HG02870 (cell line): ENCODE results near the gene DNAJB1.
"Not testable (repeated sequence)": the region's sequence is repeated elsewhere in the genome, so short reads cannot be mapped to it uniquely, and the experiment has no call there.

Experiments
- ATAC-seq: cut with Tn5 transposase; IDR thresholded peaks from one replicate; pipeline ENCODE4 v1.9.1; 2021; ENCODE audit warnings: mild to moderate bottlenecking, moderate library complexity; ENCODE audit not compliant: unreplicated experiment

The DNAJB1 gene

DNA sequence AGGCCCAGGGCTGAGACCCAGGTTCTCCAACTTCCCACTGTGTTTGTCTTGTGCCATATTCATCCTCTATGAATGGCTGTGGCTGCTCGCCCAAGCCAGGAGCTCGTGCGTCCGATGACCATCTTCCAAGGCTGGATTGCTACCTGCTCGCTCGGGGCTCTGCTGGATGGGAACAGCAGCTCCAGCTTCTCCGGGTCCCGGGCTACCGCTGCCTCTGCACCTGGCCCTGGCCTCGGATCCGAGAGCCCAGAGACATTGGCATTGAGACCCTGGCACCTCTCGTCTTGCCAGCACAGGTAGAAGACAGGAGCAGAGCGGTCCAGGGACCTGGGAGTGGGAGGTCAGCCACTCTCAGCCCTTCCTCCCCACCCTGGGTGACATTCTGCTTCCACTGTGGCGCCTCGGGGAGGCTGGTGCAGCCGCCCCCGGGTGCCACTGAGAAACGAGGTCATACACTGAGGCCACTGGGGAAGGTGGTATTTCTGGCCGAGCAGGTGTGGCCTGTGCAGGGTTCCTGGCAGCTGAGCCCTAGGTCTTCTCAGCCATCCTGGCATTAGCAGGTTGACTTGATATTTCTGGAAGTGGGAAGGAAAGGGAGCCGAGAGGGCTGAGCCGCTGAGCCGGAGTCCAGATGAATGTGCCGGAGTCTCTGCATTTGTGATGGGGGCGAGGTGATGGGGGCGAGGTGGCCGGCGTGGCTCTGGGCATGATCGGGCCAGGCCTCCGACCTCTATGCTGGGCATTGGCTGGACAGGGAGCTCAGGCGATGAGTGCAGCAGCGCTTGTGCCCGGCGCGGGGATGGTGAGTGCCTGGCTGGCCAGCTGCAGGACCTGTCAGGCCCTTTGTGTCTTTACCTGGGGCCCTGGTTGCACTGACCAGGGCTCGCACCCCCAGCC is 35.1 kb upstream of the DNAJB1 start:
- no peak for ATAC-seq

DNA sequence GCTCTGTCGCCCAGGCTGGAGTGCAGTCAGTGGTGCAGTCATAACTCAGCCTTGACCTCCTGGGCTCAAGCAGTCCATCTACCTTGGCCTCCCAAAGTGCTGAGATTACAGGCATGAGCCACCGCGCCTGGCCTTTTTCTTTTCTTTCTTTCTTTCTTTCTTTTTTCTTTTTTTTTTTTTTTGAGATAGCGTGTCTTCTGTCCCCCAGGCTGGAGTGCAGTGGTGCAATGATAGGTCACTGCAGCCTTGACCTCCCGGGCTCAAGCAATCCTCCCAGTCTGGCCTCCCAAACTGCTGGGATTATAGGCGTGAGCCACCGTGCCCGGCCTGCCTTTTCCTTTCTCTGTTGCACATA is 33.8 kb upstream of the DNAJB1 start:
- ATAC-seq, result not testable (repeated sequence)

DNA sequence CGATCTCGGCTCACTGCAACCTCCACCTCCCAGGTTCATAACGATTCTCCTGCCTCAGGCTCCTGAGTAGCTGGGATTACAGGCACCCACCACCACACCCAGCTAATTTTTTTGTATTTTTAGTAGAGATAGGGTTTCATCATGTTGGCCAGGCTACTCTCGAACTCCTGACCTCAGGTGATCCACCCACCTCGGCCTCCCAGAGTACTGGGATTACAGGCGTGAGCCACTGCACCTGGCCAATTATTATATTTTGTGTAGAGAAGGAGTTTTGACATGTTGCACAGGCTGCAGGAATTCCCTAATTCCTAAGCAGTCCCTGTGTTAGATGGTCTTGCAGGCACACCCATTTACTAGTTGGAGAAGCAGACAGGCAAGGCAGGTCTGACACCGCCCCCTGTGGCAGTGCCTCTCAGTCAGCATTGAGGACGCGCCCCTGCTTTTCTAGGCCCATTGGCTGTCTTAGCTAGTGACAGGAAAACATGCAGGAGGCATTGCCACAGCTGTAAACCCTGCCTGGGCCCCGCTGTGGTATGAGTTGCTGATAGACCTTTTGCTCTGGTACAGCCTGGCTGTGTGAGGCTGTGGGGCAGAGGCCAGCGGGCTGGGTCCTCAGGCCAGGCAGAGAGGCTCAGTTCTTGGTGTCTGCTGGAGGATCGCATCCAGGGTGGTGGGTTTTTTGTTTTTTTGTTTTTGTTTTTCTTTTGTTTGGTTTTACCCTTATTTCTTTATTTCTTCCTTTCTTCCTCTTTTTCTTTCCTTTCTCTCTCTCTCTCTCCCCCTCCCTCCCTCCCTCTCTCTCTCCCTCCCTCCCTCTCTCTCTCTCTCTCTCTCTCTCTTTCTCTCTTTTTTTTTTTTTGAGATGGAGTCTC is 33.2 kb upstream of the DNAJB1 start:
- ATAC-seq, result not testable (repeated sequence)

DNA sequence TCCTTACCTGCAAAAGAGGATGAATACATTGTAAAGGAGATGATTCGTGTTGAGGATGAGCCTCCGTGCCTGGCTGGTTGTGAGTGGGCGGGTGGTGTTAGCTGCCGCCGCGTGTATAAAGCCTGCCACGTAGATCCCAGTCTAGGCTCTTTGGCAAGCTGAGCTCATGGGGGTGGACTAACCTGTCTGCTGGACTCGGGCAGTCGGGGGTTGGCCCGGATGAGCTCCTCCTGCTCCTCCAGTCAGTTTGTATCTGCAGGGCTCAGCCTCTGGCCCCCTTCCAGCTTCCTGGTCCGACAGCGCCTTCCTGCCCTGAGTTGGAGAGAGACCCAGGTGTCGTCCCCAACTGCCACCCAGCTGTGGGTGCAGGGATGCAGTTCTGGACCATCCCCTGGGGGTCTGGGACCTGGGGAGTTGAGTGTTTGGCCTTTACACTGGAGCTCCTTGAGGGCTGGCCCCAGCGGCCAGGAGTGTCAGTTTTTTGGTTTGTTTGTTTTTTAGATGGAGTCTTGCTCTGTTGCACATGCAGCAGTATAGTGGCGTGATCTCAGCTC is 32.1 kb upstream of the DNAJB1 start:
- ATAC-seq, result no peak

DNA sequence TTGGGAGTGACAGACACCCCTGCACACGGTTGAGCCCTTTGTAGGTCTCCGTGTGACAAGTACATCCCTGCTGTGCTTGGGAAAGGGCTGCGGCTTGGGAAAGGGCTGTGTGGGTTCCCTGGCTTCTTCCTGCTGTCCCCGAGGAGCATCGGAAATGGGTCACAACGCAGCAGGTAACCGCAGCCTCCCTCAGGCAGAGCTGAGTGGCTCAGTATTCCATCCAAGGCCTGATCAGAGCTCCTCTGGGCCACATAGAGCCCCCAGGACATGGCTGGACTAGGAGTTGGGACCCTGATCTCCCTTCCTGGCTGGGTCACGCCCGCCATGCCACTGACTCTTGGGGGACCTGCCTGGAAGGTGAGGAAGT is 27.5 kb upstream of the DNAJB1 start:
- no peak for ATAC-seq

DNA sequence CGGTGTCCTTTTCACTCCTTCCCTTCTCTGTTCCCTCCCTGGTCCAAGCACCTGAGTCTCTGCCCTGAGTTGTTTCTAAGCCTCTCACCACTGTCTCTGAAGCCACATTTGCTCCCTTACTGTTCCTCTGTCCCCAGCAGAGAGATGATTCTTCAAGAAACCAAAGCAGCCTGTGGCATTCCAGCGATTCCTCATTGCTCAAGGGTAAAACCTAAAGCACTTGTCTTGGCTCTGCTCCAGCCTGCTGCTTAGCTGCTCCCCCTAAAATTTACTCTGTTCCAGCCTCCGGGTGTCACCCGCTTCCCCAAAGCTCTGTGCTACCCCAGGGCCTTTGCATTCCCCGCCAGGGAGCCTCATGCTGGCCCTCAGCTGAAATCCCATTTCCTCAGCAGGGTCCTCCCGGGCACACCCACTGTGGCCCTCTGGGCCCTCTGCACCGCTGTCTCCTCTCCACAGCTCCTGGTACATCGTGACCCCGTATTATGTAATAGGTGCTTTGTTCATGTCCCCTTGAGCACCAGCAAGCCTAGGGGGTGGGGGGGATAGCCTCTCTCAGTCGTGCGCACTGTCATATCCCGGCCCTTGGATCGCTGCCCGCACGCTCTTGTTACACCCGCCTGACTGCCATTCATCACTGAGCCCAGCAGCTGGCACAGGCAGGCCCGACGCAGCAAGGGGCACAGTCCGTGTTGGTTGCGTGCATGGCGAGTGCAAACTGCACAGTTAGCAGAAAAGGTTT is 26.9 kb upstream of the DNAJB1 start:
- ATAC-seq, result no peak

DNA sequence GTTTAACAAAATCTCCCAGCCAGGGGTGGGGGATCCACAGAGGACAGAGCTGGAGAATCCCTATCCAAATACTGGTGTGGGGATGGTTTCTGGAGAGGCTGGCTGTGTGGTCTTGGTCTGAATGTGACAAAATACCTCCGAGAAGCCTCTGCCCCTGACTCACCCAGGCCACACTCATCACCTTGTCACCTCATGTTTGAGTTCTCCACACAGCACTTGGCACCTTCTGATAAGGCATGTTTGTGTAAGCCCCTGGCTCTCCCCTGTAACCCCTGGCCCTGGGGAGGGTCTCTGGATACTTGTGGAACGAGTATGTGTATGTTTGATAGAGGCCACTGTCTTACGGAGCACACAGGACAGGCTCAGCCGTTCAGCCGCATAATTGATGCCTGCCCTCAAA is 25.9 kb upstream of the DNAJB1 start:
- no peak for ATAC-seq

DNA sequence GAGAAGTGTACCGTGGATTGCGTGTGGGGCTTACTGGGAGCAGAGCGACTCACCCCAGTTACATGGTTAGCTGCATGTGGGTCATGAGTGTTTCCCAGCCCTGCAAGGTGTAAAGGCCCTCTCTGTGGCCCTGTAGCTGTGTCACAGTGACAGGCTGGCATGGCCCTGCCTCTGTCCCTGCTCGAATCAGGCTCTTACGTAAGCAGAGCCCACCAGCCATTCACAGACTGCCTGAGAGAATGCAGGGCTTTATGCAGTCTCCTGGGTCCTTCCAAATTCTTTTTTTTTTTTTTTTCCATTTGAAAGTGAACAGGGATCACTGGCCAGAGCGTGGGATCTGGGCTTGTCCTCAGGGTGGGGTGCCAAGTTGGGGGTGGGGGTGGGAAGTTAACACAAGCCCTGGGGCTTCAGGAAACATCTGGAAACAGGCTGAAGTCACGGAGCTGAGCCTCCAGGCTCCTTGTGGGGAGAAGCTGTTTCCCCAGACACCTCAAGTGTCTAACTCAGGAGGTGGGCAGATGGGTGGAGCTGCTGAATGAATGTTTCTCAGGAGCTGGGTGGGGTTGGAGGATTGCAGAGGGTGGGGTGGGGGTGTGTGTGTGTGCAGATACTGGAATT is 24.6 kb upstream of the DNAJB1 start:
- ATAC-seq, result no peak

DNA sequence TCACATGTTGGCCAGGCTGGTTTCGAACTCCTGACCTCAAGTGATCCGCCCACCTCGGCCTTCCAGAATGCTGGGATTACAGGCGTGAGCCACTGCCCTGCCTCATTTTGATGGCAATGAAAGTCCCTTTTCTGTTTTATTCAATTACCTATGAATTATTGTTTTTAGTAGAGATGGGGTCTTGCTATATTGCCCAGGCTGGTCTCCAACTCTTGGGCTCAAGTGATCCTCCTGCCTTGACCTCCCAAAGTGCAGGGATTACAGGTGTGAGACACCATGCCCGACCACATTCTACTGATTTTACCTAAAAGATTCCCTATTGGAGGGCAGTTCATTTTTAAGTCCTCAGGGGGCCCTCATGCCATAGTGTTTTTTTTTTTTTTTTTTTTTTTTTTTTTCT is 23.8 kb upstream of the DNAJB1 start:
- ATAC-seq, result not testable (repeated sequence)

DNA sequence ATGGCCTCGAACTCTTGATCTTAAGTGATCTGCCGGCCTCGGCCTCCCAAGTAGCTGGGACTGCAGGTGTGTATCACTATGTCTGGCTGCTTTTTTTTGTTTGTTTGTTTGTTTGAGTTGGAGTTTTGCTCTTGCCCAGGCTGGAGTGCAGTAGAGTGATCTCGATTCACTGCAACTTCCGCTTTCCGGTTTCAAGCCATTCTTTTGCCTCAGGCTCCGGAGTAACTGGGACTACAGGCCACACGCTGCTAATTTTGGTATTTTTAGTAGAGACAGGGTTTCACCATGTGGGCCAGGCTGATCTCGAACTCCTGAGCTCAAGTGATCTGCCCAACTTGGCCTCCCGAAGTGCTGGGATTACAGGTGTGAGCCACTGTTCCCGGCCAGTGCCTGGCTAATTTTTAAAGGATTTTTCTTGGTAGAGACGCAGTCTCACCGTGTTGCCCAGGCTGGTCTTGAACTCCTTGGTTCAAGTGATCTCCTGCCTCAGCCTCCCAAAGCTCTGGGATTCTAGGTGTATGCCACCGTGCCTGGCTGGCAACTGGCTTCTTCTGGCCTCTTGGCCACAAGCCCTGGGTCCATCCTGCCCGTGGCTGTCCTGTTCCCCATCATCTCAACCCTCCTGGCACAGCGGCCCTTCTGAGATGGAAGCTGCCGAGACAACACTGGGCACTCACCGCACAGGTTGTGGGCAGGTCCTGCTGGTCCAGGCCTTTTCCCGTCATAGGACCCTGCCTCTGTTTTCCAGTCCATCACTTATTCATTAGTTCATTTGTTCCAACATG is 22.7 kb upstream of the DNAJB1 start:
- ATAC-seq, result no peak

DNA sequence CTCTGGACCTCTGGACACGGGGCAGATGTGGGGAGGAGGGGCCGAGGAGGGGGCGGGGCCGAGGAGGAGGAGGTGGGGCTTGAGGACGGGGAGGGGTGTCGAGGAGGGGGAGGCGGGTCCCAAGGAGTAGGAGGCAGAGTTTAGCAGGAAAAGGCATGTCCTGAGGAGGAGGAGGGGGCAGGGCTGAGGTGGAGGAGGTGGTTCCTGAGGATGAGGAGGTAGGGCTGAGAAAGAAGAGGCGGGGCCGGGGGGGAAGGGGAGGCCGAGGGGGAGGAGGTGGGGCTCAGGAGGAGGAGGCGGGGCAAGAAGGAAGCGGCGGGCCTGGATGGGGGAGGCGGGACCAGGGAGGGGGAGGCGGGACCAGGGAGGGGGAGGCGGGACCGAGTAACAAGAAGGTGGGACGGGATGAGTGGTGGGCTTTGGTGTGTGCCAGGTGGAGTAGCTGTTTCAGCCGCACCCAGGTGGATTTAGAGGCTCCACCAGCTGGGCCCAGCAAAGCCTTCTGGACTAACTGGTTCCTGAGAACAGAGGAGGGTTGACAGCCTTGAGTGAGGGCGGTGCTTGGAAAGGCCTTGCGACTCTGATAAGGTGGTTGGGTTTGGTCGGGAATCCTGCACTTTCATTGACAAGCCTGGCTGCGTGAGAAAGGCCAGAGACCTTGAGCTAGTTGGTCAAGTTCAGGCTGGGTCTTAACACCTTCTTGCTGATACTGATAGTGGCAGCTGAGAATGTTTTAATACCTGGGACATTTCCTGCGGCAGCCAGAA is 18.9 kb upstream of the DNAJB1 start:
- no peak for ATAC-seq

DNA sequence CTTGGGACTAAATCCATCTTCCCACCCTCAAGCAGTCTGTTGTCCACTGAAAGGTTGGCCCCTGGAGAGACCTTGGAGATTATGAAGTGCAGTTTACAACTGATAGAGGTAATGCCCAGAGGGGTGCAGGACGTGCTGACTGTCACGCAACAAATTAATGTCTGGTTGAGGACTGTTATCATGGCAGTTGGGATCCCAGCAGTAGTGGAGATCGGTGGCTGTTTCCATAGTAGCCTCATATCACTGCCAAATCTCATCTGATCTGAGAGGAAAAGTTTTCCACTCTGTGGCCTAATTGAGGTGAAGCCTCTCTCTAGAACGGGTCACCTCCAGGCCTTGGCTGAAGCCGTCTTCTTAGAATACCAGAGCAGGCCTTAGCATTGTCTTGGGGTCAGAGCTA is 15.3 kb upstream of the DNAJB1 start:
- ATAC-seq, result no peak

DNA sequence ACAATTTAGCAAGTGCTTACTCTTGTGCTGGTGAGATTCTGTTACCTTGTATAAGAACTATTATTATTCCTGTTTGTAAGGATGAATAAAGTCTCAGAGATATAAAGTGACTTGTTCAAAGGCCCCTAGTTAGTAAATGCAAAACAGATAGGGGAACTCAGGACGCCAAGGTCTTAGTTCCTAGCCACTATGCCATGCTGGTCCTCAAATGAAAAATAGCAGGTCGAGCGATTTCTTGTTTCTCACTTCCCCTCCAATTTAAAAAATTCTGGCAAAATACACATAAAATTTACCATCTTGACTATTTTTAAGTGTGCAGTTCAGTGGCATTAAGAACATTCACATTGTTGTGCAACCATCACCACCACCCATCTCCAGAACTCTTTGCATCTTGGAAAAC is 12.3 kb upstream of the DNAJB1 start:
- ATAC-seq, result no peak

DNA sequence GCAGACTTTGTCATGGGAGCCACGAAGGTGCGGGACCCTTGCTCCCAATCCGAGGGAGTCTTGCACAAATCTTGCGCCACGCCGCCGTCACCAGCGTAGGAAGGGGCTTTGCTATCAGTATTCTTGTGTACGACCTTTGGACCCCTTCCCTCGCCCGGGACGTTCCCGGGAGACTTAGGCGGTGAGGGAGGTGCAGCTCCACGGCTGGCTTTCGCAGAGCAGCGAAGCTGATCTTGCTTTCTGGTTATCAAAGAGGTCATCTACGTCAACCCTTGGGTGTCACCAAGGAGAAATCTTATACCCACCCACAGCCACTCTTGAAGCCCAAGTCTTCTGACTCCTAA is 11.8 kb upstream of the DNAJB1 start:
- no peak for ATAC-seq

DNA sequence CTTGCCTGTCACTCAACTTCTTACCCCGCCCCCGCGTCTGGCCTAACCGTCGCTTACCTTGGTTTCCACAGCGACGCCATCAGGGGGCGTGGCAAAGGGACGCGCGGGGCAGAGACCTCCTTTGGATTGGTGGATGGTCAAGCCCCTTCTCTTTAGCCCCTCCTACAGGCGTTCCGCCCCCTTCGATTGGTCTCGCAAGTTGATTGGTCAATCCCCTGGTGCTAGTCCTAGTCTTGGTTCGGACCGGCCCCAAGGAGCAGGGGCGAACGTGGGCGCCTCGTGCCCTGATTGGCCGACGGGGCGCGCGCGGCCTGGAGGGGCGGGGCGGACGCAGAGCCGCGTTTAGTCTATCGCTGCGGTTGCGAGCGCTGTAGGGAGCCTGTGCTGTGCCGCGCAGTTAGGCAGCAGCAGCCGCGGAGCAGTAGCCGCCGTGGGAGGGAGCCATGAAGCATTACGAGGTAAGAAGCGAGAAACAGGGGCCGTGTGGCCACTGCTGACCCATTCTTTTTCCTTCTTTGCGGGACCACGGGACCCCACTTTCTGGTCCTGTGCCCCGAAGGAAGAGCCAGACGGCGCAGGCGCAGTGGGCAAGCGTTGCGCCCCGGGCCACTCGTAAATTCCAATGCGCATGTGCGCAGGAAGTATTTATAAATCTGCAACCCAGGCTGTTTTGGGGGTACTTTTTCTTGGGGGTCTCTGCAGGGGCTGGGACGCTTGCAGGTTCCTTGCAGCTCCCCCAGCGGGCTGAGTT is 11.2 kb upstream of the DNAJB1 start, which contains the start of gene TECR:
TSS of gene TECR (plus strand) at position 341 of the 751 bp plus-strand sequence. CDS start at position 444, 103 bp downstream.
- ATAC-seq, result peak; percentile 96

DNA sequence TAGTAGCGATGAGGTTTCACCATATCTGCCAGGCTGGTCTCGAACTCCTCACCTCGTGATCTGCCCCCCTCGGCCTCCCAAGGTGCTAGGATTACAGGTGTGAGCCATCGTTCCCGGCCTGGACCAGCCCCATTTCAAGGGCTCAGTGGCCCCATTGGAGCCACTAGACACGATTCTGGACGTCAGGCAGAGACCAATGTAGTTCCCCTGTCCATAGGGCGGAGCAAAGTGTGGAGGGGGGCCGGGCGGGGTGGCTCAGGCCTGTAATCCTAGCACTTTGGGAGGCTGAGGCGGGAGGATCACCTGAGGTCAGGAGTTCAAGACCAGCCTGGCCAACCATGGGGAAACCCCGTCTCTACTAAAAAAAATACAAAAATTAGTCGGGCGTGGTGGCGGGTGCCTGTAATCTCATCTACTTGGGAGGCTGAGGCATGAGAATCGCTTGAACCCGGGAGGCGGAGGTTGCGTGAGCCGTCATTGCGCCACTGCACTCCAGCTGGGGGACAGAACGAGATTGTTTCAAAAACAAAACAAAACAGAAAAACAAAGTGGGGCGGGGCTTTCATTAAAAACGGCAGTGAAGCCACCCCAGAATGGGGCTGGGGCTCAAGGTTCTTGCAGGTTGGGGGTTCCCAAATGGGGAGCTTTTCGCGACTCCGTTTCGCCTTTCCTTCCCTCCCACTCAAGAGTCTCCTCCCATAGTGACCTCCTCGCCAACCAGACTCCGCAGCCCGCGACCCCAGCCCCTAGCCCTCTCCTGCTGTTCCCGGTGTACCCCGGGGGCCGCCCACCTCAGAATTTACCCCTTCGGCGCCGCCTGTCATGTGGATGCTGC is 10.4 kb upstream of the DNAJB1 start:
- no peak for ATAC-seq

DNA sequence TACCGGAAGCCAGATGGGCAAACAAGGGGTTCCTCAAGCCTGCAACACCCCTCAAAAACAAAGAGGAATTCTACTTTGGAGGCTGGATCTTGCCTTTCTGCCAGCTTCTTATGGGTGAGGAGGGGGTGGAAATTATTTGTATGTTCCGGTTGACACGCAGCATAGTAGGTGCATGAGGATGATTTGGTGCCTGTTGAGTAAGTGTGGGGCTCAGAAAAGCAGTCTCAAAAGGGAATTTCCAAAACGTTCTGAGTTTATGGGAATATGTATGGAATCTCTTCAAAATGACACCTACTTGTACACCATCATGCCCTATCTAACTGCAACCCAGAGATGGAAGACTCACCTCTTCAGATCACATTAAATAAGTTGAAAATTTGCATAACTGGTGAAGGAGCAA is 8.2 kb upstream of the DNAJB1 start:
- ATAC-seq, result no peak

DNA sequence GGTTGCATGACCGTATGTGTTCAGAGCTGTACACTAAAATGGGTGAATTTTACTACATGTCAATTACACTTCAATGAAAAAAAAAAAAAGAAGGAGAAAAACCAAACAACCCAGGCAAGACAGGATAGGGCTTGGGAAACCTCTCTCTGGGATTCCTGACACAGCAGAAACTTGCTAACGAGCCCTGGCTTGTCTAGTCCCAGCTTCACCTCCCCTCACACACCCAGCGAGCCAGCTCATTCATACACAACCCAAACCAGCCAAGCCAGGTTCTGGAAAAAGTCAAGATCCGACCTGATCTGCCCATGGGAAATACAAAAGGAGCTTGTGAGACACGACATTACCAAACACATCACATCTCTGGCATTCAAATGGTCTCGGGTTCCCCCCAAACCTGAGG is 7.5 kb upstream of the DNAJB1 start:
- ATAC-seq, result no peak
